GM23248 (cell line): Measurements from ENCODE around the gene RALGPS1.

Experiments
- EZH2 ChIP-seq: fragments of 200-600 bp; sonication (generic); IDR thresholded peaks from 2 replicates; pipeline ENCODE4 v1.6.1; 2018; ENCODE audit warnings: antibody characterized with exemption, mild to moderate bottlenecking; ENCODE audit not compliant: insufficient read depth, poor library complexity, severe bottlenecking
- EZH2phosphoT487 ChIP-seq: fragments of 200-600 bp; sonication (generic); IDR thresholded peaks from 2 replicates; pipeline ENCODE4 v1.6.1; 2018; ENCODE audit warnings: antibody characterized with exemption, moderate library complexity, mild to moderate bottlenecking, low read depth; ENCODE audit not compliant: insufficient read depth

DNA sequence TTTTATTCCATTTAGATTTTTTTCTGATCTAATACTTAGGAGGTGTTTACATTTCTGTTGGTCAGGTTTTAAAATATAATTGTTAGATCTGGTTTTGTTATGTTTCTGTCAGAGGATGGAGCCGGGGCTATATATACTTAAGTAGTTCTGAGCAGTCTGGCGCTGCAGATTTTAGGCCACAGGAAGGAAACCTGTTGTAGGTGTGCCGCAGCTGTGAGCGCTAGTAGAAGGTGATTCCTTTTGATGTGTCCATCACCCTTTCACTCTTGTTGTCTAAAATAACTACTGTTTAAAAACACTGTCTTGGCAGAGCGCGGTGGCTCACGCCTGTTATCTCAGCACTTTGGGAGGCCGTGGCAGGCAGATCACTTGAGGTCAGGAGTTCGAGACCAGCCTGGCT, 37.2 kb upstream of the RALGPS1 start:
- no peak for TF ChIP-seq EZH2
- TF ChIP-seq EZH2phosphoT487: no peak
